ENCODE measurements around the gene RRP1B. TPM values are rescaled to one million over a fixed set of nuclear protein-coding genes. Genes with fewer than 3 reads are reported as not detected.

RRP1B gene
- total RNA-seq, 3 donors from 2014 or later: 17.1 to 22.6 (median 22.1) TPM

DNA sequence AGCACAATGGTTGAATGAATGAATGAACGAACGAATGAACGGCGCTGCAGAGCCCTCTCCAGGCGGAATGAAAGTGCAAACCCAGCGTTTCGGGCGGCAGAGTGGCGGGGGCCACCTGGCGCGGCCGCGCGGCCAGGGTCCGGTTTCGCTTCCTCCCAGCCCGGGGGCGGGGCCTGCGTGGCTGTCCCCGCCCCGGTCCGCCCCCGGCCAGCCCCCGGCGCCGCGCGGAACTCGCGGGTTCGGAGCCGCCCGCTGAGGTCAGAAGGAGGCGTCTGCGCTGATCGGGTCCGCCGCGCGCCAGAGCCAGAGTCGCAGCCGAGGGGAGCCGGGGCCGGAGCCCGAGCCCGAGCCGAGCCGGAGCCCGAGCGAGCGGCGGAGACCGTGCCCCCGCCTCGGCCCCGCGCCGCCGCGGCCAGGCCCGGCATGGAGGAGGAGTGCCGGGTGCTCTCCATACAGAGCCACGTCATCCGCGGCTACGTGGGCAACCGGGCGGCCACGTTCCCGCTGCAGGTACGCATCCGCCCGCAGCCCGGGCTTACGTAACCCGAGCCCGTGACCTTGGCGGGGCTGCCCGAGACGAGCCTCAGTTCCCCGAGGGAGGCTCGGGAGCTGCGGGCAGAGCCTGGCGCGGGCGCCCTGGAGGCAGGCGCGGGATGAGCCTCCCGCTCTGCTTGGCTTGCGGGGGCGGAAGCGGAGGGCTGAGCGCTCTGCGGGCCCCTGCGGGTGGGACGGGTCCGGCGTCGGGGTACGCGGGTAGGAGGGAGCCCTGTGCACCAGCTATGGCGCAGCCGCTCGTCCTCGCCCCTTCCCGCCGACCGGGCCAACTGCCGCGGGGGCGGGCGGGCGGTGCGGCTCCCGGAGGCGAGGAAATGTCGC, 59.8 kb downstream of the RRP1B start, which contains the start of gene PDXK:
Gene PDXK, plus strand, starts transcription at position 258 of the 876 bp plus-strand sequence. Its CDS starts 166 bp downstream, at position 424.
- TF ChIP-seq, protein P1, sequence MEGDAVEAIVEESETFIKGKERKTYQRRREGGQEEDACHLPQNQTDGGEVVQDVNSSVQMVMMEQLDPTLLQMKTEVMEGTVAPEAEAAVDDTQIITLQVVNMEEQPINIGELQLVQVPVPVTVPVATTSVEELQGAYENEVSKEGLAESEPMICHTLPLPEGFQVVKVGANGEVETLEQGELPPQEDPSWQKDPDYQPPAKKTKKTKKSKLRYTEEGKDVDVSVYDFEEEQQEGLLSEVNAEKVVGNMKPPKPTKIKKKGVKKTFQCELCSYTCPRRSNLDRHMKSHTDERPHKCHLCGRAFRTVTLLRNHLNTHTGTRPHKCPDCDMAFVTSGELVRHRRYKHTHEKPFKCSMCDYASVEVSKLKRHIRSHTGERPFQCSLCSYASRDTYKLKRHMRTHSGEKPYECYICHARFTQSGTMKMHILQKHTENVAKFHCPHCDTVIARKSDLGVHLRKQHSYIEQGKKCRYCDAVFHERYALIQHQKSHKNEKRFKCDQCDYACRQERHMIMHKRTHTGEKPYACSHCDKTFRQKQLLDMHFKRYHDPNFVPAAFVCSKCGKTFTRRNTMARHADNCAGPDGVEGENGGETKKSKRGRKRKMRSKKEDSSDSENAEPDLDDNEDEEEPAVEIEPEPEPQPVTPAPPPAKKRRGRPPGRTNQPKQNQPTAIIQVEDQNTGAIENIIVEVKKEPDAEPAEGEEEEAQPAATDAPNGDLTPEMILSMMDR (IDR thresholded peaks at IDR 0.05): no peak
- peak in 2 of 3 donors; percentile 75 to 82 for TF ChIP-seq POLR2AphosphoS5 (IDR thresholded peaks at IDR 0.05)
- peaks cover 3 to 13% of the 10 kb centered on the region in 2 donors for H3K4me1 ChIP-seq
- H3K9me3 ChIP-seq: no peaks in the 10 kb centered on the region
- no peaks in the 10 kb centered on the region for H3K36me3 ChIP-seq
- H3K27ac ChIP-seq: peak within 1 kb of the TSS; percentile 83 to 89
- H3K27me3 ChIP-seq: no peaks in the 10 kb centered on the region
- DNase-seq (ENCODE audit: low spot score in 2 of 2): peak; percentile 76 to 83
- intact Hi-C loops (cut with DNase I; ENCODE audit: low total_unique reads): no loop called here
- H3K4me3 ChIP-seq: peak within 1 kb of the TSS; percentile 86 to 99 (median 95)

GRCh38 chr21:43719748-43720538, 60.6 kb downstream of the RRP1B start:
- H3K4me1 ChIP-seq: peaks cover 3 to 13% of the 10 kb centered on the region in 2 donors
- TF ChIP-seq, protein P1 (IDR thresholded peaks at IDR 0.05): no peak
- TF ChIP-seq POLR2AphosphoS5 (IDR thresholded peaks at IDR 0.05): no peak
- TF ChIP-seq POLR2A (IDR thresholded peaks at IDR 0.05): no peak
- no peak for DNase-seq (ENCODE audit: low spot score in 2 of 2)
- H3K27me3 ChIP-seq: no peaks in the 10 kb centered on the region
- H3K4me3 ChIP-seq: peak overlapping the region; percentile 86 to 99 (median 95)
- intact Hi-C loops (cut with DNase I; ENCODE audit: low total_unique reads): loop anchor here (10.0 kb wide), 1 partner anchor 75 kb away; no protein-coding TSS in a partner anchor
- no peaks in the 10 kb centered on the region for H3K9me3 ChIP-seq
- no peaks in the 10 kb centered on the region for H3K36me3 ChIP-seq
- peak overlapping the region; percentile 83 to 89 for H3K27ac ChIP-seq

DNA sequence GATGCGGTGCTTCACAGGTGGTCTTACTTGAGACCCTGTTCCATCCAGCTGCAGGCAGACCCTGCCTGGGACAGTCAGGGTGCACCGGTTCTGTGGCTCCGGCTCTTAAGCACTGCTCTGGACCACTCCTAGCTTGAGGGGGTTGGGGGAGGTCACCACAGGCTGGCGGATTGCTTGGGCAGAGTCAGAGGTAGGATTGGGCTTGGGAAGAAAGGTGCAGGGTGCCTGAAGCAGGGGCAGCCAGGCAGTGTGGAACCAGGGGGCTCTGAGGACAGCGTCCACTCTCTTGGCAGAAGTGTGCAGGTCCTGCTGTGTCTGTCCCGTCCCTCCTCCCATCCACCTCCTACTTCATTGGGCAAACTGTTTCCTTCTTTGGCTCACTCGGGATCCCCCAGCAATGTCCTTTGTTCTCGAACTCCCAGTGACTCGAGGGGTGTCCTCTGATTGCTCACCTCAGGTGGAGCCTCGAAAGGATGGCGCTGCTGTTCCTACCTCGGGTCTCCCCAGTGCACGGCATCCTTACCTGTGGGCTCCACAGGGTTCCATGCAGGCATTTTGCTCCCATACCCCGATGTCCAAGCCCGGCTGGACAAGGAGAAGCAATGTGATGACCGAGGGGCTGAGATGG, 61.3 kb downstream of the RRP1B start:
- Histone ChIP-seq H3K27ac (no peak overlapping the region), H3K36me3 (no peaks in the 10 kb centered on the region), H3K4me3 (peak overlapping the region; percentile 86 to 99 (median 95)), H3K4me1 (peaks cover 5 to 19% of the 10 kb centered on the region in 2 donors), H3K27me3 (no peaks in the 10 kb centered on the region), H3K9me3 (no peaks in the 10 kb centered on the region)
- intact Hi-C loops (cut with DNase I; ENCODE audit: low total_unique reads): loop anchor here (10.0 kb wide), 1 partner anchor 74 kb away; no protein-coding TSS in a partner anchor
- DNase-seq (ENCODE audit: low spot score in 2 of 2): no peak
- TF ChIP-seq, protein P1 (IDR thresholded peaks at IDR 0.05): no peak
- no peak for TF ChIP-seq POLR2AphosphoS5 (IDR thresholded peaks at IDR 0.05)
- no peak for TF ChIP-seq POLR2A (IDR thresholded peaks at IDR 0.05)

- peaks cover 7 to 24% of the 10 kb centered on the region in 2 donors for H3K4me1 ChIP-seq
- TF ChIP-seq POLR2AphosphoS5 (IDR thresholded peaks at IDR 0.05): no peak
- TF ChIP-seq, protein P1 (IDR thresholded peaks at IDR 0.05): no peak
- no peak for TF ChIP-seq POLR2A (IDR thresholded peaks at IDR 0.05)
- DNase-seq (ENCODE audit: low spot score in 2 of 2): no peak
- peak overlapping the region in 1 of 2 donors; percentile 10 for H3K27ac ChIP-seq
- intact Hi-C loops (cut with DNase I; ENCODE audit: low total_unique reads): loop anchor here (10.0 kb wide), 1 partner anchor 74 kb away; no protein-coding TSS in a partner anchor
- H3K9me3 ChIP-seq: no peaks in the 10 kb centered on the region
- peak overlapping the region in 2 of 3 donors; percentile 95 to 99 for H3K4me3 ChIP-seq
- H3K27me3 ChIP-seq: no peaks in the 10 kb centered on the region
- no peaks in the 10 kb centered on the region for H3K36me3 ChIP-seq
Observed at GRCh38 chr21:43721206-43721605, 61.8 kb downstream of the RRP1B start.
